ENCODE data around the gene CES1. TPM values are rescaled to one million over a fixed set of nuclear protein-coding genes. Genes with fewer than 3 reads are reported as not detected.

Gene CES1
- total RNA-seq, 3 donors from 2014 or later: 9.8 to 81.2 (median 11.6) TPM

DNA sequence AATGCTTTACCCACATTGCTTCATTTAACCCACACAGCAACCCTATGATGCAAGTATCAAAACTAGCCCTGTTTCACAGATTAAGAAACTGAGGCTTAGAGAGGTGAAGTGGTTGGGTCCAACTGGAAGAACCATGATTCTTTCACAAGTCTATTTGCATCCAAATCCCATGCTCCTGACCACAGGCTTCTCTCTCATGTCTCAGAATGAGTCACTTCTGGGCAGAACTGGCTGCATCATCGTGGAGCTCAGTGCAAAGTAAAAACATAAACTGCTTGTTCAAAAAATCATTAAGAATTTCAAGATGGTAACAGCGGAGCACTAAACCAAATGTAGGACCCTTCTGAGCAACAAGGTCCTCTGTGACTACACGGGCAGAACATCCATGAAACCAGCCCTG, 20.2 kb upstream of the CES1 start:
- no peaks in the 10 kb centered on the region for H3K36me3 ChIP-seq (ENCODE audit: low read depth)
- ATAC-seq: no peak
- no peaks in the 10 kb centered on the region for H3K4me1 ChIP-seq (ENCODE audit: low read depth)
- intact Hi-C loops (cut with DNase I, micrococcal nuclease): no loop called here
- no peak for DNase-seq
- H3K4me3 ChIP-seq: no peak overlapping the region
- H3K9me3 ChIP-seq: no peaks in the 10 kb centered on the region
- TF ChIP-seq, protein P1, sequence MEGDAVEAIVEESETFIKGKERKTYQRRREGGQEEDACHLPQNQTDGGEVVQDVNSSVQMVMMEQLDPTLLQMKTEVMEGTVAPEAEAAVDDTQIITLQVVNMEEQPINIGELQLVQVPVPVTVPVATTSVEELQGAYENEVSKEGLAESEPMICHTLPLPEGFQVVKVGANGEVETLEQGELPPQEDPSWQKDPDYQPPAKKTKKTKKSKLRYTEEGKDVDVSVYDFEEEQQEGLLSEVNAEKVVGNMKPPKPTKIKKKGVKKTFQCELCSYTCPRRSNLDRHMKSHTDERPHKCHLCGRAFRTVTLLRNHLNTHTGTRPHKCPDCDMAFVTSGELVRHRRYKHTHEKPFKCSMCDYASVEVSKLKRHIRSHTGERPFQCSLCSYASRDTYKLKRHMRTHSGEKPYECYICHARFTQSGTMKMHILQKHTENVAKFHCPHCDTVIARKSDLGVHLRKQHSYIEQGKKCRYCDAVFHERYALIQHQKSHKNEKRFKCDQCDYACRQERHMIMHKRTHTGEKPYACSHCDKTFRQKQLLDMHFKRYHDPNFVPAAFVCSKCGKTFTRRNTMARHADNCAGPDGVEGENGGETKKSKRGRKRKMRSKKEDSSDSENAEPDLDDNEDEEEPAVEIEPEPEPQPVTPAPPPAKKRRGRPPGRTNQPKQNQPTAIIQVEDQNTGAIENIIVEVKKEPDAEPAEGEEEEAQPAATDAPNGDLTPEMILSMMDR (IDR thresholded peaks at IDR 0.05): no peak

DNA sequence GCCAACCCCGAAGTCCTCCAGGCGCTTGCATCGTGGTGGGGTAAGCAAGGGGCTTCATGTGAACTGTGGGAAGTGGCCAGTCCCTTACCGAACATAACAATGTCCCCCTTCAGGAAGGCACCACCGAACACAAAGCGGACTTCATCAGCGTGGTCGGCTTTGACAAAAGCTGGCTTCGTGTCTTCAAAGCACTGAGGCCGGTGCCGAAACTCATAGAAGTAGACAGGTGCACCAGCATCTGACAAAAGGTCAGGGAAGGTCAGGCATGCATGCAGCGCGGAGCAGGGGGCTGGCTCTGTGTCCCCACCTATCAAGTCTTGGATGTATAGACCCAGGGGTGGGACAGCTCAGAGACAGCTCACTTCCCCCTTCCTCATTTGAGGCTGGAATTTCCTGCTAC, 16.6 kb upstream of the CES1 start:
- no peaks in the 10 kb centered on the region for H3K9me3 ChIP-seq
- no peaks in the 10 kb centered on the region for H3K4me1 ChIP-seq (ENCODE audit: low read depth)
- intact Hi-C loops (cut with DNase I, micrococcal nuclease): loop anchor here (10.0 kb wide), 1 partner anchor 385 kb away; no protein-coding TSS in a partner anchor
- H3K36me3 ChIP-seq (ENCODE audit: low read depth): no peaks in the 10 kb centered on the region
- TF ChIP-seq, protein P1 (IDR thresholded peaks at IDR 0.05): no peak
- H3K4me3 ChIP-seq: no peak overlapping the region
- ATAC-seq (no peak), DNase-seq (no peak)

DNA sequence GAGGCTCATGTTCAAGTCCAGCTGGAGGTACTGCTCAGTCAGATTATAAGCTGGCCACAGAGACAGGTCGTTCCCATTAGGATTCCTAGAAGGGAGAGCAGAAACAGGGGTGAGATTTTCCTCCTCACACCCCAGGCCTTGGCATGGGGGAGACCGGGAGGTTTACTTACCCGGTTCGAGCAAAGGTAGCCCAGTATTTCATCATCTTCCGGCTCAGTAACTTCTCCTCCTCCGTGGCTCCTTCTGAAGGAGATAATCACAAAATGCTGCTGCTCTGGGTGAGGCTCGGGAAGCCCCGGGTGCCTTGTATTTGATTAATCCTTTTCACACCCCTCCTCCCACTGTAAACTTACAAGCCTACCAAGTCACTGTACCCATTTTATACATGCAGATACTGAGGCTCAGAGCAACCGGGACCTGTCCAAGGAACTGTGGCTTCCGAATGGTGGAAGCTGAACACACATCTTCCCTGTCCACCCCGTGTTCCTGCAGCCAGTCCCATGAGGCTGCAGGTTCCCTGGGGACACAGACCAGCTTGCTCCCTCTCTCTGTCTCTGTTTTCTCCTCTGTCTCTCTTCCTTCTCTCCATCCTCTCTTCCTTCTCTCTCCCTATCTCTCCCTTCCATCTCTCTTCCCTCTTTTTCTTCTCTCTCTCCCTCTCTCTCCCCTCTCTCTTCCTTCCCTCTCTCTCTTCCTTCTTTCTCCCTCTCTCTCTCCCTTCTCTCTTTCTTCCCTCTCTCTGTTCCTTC, 13.9 kb upstream of the CES1 start:
- Histone ChIP-seq H3K36me3 (ENCODE audit: low read depth) (no peaks in the 10 kb centered on the region), H3K9me3 (no peaks in the 10 kb centered on the region), H3K4me1 (ENCODE audit: low read depth) (no peaks in the 10 kb centered on the region), H3K4me3 (no peak overlapping the region)
- intact Hi-C loops (cut with DNase I, micrococcal nuclease): loop anchor here (10.0 kb wide), 1 partner anchor 382 kb away; no protein-coding TSS in a partner anchor
- no peak for ATAC-seq
- DNase-seq: no peak
- TF ChIP-seq, protein P1 (IDR thresholded peaks at IDR 0.05): no peak

DNA sequence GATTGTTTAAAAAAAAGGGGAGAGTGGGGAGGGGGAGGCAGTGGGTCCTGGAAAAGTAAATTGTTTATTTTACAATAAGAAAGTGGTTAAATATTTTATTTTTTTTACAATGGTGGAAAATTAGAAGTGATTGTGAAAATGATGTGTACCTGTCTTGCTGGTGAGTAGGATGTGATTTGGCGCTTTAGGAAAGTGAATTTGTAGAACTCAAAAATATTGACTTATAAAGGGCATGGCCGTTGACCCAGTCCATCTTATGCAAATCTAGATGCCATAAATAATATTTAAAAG, 10.2 kb upstream of the CES1 start:
- TF ChIP-seq, protein P1 (IDR thresholded peaks at IDR 0.05): no peak
- Histone ChIP-seq H3K4me3 (no peak overlapping the region), H3K9me3 (no peaks in the 10 kb centered on the region), H3K36me3 (ENCODE audit: low read depth) (no peaks in the 10 kb centered on the region), H3K4me1 (ENCODE audit: low read depth) (no peaks in the 10 kb centered on the region)
- DNase-seq (no peak), ATAC-seq (no peak)
- intact Hi-C loops (cut with DNase I, micrococcal nuclease): loop anchor here (2.0 to 10.0 kb wide), 3 partner anchors 130 to 378 kb away; no protein-coding TSS in a partner anchor

DNA sequence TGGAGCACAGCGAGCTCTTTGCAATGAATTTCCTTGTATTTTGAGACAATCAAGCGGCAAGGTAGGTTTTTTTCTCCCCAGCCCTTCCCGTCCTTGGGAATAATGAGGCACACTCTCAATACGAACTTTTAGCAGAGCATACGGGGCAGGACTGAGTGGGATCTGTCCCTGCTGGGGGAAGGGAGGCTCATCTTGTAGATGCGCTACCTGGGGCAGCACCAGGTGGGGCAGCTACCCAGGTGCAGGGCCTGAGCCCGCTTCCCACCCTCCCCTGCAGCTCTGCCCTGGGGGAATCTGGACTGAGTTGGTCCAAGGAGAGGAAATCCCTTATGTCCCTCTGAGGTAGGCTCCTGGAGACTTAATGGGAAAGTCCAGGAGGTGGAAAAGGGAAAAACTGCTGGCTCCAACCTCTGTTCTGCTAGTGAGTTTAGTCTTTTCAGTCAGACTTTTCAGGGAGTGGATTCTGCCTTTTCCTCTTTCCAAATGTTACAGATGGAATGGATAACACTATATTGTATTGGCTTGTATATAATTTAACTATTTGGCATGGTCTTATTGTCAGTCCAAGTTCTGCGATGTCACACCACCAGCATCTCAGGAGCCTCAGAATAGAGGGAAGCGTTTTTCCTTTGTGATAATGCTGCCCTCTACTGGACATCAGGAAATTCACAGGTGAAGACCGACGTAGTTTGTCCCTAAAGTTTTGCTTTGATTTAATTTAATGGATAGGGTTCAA, 9.6 kb upstream of the CES1 start:
- Histone ChIP-seq H3K4me3 (no peak overlapping the region), H3K9me3 (no peaks in the 10 kb centered on the region), H3K4me1 (ENCODE audit: low read depth) (no peaks in the 10 kb centered on the region), H3K36me3 (ENCODE audit: low read depth) (no peaks in the 10 kb centered on the region)
- peak in 1 of 3 donors; percentile 39 for DNase-seq
- intact Hi-C loops (cut with DNase I, micrococcal nuclease): loop anchor here (2.0 to 10.0 kb wide), 3 partner anchors 130 to 378 kb away; no protein-coding TSS in a partner anchor
- TF ChIP-seq, protein P1 (IDR thresholded peaks at IDR 0.05): peak; percentile 36
- ATAC-seq: peak; percentile 45
